ENCODE data around the gene ZFYVE16.

- no peak for TF ChIP-seq CTCF (IDR thresholded peaks at IDR 0.05; ENCODE audit: low read depth, low read length)
- no peak for TF ChIP-seq EZH2phosphoT487 (IDR thresholded peaks at IDR 0.05; ENCODE audit: low read depth)
These were observed 72.5 kb downstream of the ZFYVE16 start for GRCh38 chr5:80480354-80480753.

All from OCI-LY3 (cell line).